HL-60 (cell line): ENCODE measurements around the gene VWDE.

Experiments used
- GABPA ChIP-seq: IDR thresholded peaks from 2 replicates; pipeline ENCODE4 v1.6.1; 2012; ENCODE audit warnings: low read depth
- POLR2AphosphoS5 ChIP-seq: IDR thresholded peaks from 2 replicates; pipeline ENCODE4 v1.6.1; 2012; ENCODE audit warnings: low read depth
- REST ChIP-seq: IDR thresholded peaks from 2 replicates; pipeline ENCODE4 v1.6.1; 2012; ENCODE audit warnings: low read depth; ENCODE audit not compliant: insufficient replicate concordance
- SPI1 ChIP-seq: IDR thresholded peaks from 2 replicates; pipeline ENCODE4 v1.6.1; 2012; ENCODE audit warnings: low read depth, mild to moderate bottlenecking, borderline replicate concordance
- TF ChIP-seq, protein P1 (sequence below): IDR thresholded peaks from one replicate; pipeline ENCODE4 v1.5.1; 2011; ENCODE audit warnings: low read length, control low read depth, inconsistent platforms; ENCODE audit not compliant: insufficient read depth

DNA sequence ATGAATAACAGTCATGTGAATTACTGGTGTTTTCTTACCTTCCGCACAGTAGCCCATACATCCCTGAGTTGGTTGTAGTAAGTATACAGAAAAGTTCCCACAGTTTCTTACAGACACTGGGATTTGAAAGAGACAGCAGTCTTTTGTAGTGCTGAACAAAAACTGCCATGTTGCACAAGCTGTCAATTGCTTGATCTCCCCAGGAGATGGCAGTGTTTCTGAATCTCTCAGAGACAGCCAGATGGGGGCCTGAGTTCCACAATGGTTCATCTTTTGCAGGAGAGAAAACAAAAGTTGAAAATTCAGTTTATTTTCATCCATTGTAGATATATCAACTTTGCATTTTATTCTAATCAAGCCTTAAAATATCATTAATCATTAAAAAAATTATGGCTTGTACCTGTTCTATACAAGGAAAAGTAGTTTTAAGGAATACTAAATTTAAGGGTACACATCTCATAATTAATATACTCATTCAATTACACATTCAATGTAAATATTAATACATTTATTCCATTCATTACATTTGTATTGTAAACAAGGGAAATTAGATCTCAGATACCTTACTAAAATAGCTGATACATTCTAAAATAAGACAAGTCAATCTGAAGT, 14.5 kb downstream of the VWDE start:
- TF ChIP-seq, protein P1, sequence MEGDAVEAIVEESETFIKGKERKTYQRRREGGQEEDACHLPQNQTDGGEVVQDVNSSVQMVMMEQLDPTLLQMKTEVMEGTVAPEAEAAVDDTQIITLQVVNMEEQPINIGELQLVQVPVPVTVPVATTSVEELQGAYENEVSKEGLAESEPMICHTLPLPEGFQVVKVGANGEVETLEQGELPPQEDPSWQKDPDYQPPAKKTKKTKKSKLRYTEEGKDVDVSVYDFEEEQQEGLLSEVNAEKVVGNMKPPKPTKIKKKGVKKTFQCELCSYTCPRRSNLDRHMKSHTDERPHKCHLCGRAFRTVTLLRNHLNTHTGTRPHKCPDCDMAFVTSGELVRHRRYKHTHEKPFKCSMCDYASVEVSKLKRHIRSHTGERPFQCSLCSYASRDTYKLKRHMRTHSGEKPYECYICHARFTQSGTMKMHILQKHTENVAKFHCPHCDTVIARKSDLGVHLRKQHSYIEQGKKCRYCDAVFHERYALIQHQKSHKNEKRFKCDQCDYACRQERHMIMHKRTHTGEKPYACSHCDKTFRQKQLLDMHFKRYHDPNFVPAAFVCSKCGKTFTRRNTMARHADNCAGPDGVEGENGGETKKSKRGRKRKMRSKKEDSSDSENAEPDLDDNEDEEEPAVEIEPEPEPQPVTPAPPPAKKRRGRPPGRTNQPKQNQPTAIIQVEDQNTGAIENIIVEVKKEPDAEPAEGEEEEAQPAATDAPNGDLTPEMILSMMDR: peak; percentile 67
- no peak for TF ChIP-seq POLR2AphosphoS5
- TF ChIP-seq SPI1: no peak
- TF ChIP-seq REST: no peak
- TF ChIP-seq GABPA: no peak
